SK-N-SH (cell line): Measurements from ENCODE around the gene CSPG5. TPM values are rescaled to one million over a fixed set of nuclear protein-coding genes. Genes with fewer than 3 reads are reported as not detected.

Experiments
- CTCF ChIA-PET: fragments of 300-600, 350-600 bp; formaldehyde crosslinking; extraction: SDS; loops from one replicate; lab custom pipeline; 2021; lab: Yijun Ruan, JAX
- POLR2A ChIA-PET: fragments of 350-600 bp; sonication (Branson Sonifier 250); formaldehyde crosslinking; extraction: SDS; loops from one replicate; lab custom pipeline; 2020; ENCODE audit warnings: antibody characterized with exemption, inconsistent platforms; lab: Yijun Ruan, JAX
- DNase-seq: peaks from one replicate; pipeline ENCODE4 v3.0.0; 2012
- H2AFZ ChIP-seq: fragments of 200-600 bp; sonication (generic); 2 replicates; pipeline ENCODE4 v1.8.1; 2016; ENCODE audit warnings: antibody characterized with exemption, mild to moderate bottlenecking, low read depth
- H3F3A ChIP-seq: fragments of 200-600 bp; sonication (generic); replicated peaks from 2 replicates; pipeline ENCODE3; 2016; ENCODE audit warnings: antibody characterized with exemption, mild to moderate bottlenecking; ENCODE audit not compliant: insufficient read depth
- H3K27ac ChIP-seq, 2 experiments: fragments of 200-500 bp in 1 of 2; fragments of 200-600 bp in 1 of 2; sonication (Bioruptor generic) in 1 of 2; sonication (generic), shearing (Covaris generic) in 1 of 2; 2 replicates each; pipeline versions ENCODE4 v1.5.1 to v1.6.1; 2014 to 2016; ENCODE audit warnings: low read depth in 2 of 2, inconsistent platforms in 1 of 2, low read length in 1 of 2, mild to moderate bottlenecking in 1 of 2, mixed read lengths in 1 of 2
- H3K27me3 ChIP-seq: fragments of 200-600 bp; sonication (generic), shearing (Covaris generic); 2 replicates; pipeline ENCODE4 v1.6.1; 2016; ENCODE audit warnings: mixed run types; ENCODE audit not compliant: insufficient read depth
- H3K36me3 ChIP-seq, 2 experiments: fragments of 200-500 bp in 1 of 2; fragments of 200-600 bp in 1 of 2; sonication (Bioruptor generic) in 1 of 2; sonication (generic) in 1 of 2; replicated peaks in 1 of 2; 2 replicates each; pipeline versions ENCODE3 to v1.5.1; 2014 to 2016; ENCODE audit warnings: low read length in 1 of 2, mild to moderate bottlenecking in 1 of 2; ENCODE audit not compliant: insufficient read depth in 2 of 2, control insufficient read depth in 1 of 2
- H3K4me1 ChIP-seq, 2 experiments: fragments of 200-500 bp in 1 of 2; fragments of 200-600 bp in 1 of 2; sonication (Bioruptor generic) in 1 of 2; sonication (generic), shearing (Covaris generic) in 1 of 2; 2 replicates each; pipeline versions ENCODE4 v1.5.1 to v1.6.1; 2014 to 2016; ENCODE audit warnings: low read depth in 1 of 2, low read length in 1 of 2, mixed run types in 1 of 2; ENCODE audit not compliant: insufficient read depth in 2 of 2, control insufficient read depth in 1 of 2
- H3K4me2 ChIP-seq: fragments of 200-600 bp; sonication (generic), shearing (Covaris generic); 2 replicates; pipeline ENCODE4 v1.6.1; 2017; ENCODE audit warnings: mixed run types
- H3K4me3 ChIP-seq, 2 experiments: fragments of 200-500 bp in 1 of 2; fragments of 200-600 bp in 1 of 2; sonication (Bioruptor generic) in 1 of 2; sonication (generic), shearing (Covaris generic) in 1 of 2; 2 replicates each; pipeline versions ENCODE4 v1.5.1 to v1.8.1; 2014 to 2016; ENCODE audit warnings: low read depth in 2 of 2, inconsistent platforms in 1 of 2, low read length in 1 of 2, mild to moderate bottlenecking in 1 of 2, mixed read lengths in 1 of 2, moderate library complexity in 1 of 2
- H3K79me2 ChIP-seq: fragments of 200-600 bp; sonication (generic); 2 replicates; pipeline ENCODE4 v1.8.1; 2017; ENCODE audit warnings: mild to moderate bottlenecking; ENCODE audit not compliant: insufficient read depth
- H3K9ac ChIP-seq: fragments of 200-600 bp; sonication (generic); 2 replicates; pipeline ENCODE4 v1.6.1; 2017; ENCODE audit warnings: mixed run types
- H3K9me2 ChIP-seq: fragments of 200-600 bp; sonication (generic); 2 replicates; pipeline ENCODE4 v1.6.1; 2017; ENCODE audit warnings: mixed run types
- H3K9me3 ChIP-seq: fragments of 200-600 bp; sonication (generic); 2 replicates; pipeline ENCODE4 v1.6.1; 2017; ENCODE audit warnings: mixed run types, mild to moderate bottlenecking, moderate library complexity
- H4K20me1 ChIP-seq: fragments of 200-600 bp; sonication (generic); 2 replicates; pipeline ENCODE4 v1.6.1; 2017; ENCODE audit warnings: mild to moderate bottlenecking, mixed run types; ENCODE audit not compliant: insufficient read depth
- ELF1 ChIP-seq: IDR thresholded peaks from 2 replicates; pipeline ENCODE4 v1.4.0; 2012
- FOXM1 ChIP-seq: IDR thresholded peaks from 2 replicates; pipeline ENCODE4 v1.4.0; 2012; ENCODE audit warnings: low read depth, mild to moderate bottlenecking
- JUND ChIP-seq: IDR thresholded peaks from 2 replicates; pipeline ENCODE4 v1.4.0; 2012
- MEF2A ChIP-seq: IDR thresholded peaks from 2 replicates; pipeline ENCODE4 v1.4.0; 2012; ENCODE audit warnings: low read depth, borderline replicate concordance
- NFIC ChIP-seq: IDR thresholded peaks from 2 replicates; pipeline ENCODE4 v1.4.0; 2012; ENCODE audit warnings: borderline replicate concordance
- NRF1 ChIP-seq: IDR thresholded peaks from 2 replicates; pipeline ENCODE4 v1.6.1; 2012; ENCODE audit warnings: low read depth, mild to moderate bottlenecking, low read length
- RXRA ChIP-seq: IDR thresholded peaks from 2 replicates; pipeline ENCODE4 v1.4.0; 2012; ENCODE audit warnings: low read depth, mild to moderate bottlenecking, borderline replicate concordance
- SMC3 ChIP-seq: IDR thresholded peaks from 2 replicates; pipeline ENCODE4 v1.6.1; 2012; ENCODE audit warnings: low read depth, low read length, improper control_type of control experiment
- TAF1 ChIP-seq: IDR thresholded peaks from 2 replicates; pipeline ENCODE4 v1.6.1; 2012; ENCODE audit warnings: low read depth, mild to moderate bottlenecking, low read length, moderate library complexity, borderline replicate concordance
- TCF12 ChIP-seq: IDR thresholded peaks from 2 replicates; pipeline ENCODE4 v1.4.0; 2012
- WGBS: methylation state at CpG from one replicate; pipeline ENCODE4 v1.1.6; 2017; ENCODE audit warnings: low lambda C conversion rate; 5-methylcytosine and 5-hydroxymethylcytosine counted together
- polyA plus RNA-seq, 3 experiments: library from polyadenylated mRNA; depleted of rRNA; stranded (reverse); fragments of >200 nt; gene quantifications; 2 replicates each; pipeline ENCODE4 v1.2.3, GENCODE V29; 2012
- TF ChIP-seq, protein P1 (sequence below): IDR thresholded peaks from 2 replicates; pipeline ENCODE4; 2012
- TF ChIP-seq, protein P2 (sequence below): IDR thresholded peaks from 2 replicates; pipeline ENCODE4 v1.4.0; 2012; ENCODE audit warnings: low read depth, borderline replicate concordance

The CSPG5 gene
- polyA plus RNA-seq, 1 of the 3 experiments (the other 2 are of a cell fraction), result 0.58 TPM

DNA sequence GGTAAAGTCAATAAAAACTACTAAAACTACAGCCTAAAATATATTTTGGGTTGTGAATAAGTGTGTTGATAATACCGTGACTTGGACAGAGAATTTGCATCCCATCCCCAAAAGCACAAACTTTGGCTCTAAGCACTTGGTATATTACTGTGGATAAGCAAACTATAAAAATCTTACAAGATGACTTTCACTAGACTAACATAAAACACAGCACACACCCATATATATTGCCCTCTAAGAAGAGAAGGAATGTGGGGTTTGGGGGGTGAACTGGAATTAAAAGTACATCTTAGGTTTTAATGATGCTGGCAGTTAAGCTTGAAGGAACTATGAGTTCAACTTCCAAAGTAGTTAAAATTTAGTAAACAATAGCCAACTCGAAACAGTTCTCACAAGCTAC is 28.7 kb upstream of the CSPG5 start:
- 96% methylated on average over 2 of the region's 2 CpGs for WGBS
- Histone ChIP-seq H3K9ac (no peak overlapping the region), H3K9me2 (no peaks in the 10 kb centered on the region), H3K9me3 (no peaks in the 10 kb centered on the region), H3K79me2 (no peaks in the 10 kb centered on the region; the same call in 1 of the 2 replicates), H3K27ac (no peak overlapping the region), H3K4me2 (no peak overlapping the region), H2AFZ (no peak overlapping the region), H3K4me3 (no peak overlapping the region), H3F3A (peaks cover 15% of the 10 kb centered on the region), H4K20me1 (peaks cover 47% of the 10 kb centered on the region), H3K27me3 (no peaks in the 10 kb centered on the region), H3K36me3 (peaks cover 61 to 68% of the 10 kb centered on the region in 2 experiments), H3K4me1 (peaks cover under 1 to 3% of the 10 kb centered on the region in 2 experiments; a peak in 2 of 4 replicates)
- no peak for TF ChIP-seq NFIC
- TF ChIP-seq, protein P1, sequence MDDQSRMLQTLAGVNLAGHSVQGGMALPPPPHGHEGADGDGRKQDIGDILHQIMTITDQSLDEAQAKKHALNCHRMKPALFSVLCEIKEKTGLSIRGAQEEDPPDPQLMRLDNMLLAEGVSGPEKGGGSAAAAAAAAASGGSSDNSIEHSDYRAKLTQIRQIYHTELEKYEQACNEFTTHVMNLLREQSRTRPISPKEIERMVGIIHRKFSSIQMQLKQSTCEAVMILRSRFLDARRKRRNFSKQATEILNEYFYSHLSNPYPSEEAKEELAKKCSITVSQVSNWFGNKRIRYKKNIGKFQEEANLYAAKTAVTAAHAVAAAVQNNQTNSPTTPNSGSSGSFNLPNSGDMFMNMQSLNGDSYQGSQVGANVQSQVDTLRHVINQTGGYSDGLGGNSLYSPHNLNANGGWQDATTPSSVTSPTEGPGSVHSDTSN, result no peak
- TF ChIP-seq, protein P2, sequence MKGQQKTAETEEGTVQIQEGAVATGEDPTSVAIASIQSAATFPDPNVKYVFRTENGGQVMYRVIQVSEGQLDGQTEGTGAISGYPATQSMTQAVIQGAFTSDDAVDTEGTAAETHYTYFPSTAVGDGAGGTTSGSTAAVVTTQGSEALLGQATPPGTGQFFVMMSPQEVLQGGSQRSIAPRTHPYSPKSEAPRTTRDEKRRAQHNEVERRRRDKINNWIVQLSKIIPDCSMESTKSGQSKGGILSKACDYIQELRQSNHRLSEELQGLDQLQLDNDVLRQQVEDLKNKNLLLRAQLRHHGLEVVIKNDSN, result no peak
- TF ChIP-seq RXRA, result no peak
- TF ChIP-seq TAF1, result no peak
- no peak for TF ChIP-seq SMC3
- no peak for TF ChIP-seq NRF1
- POLR2A ChIA-PET, result no interaction called here
- CTCF ChIA-PET, result interaction anchor here (2.0 kb wide), 1 partner anchor 85 kb away, joined by 5 read pairs; no protein-coding TSS in a partner anchor
- no peak for DNase-seq

DNA sequence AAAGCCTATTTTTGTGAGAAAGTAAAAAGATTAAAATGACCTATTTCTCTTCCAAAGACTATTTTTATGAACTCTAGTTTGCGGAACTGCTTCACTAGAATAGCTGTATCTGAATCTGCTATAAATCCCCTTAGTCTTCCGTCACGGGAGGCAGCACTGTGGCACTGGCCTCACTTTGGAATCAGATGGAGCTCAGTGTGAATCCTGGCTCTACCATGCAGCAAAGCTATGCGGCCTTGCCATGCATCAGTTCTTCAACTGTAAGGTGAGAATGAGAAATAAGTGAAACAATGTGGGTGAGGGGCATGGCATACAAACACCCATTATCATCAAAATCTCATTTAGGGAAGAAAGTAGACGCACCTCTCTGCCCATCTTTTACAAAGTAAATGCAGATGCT is 27.5 kb upstream of the CSPG5 start:
- Histone ChIP-seq H3K4me3 (no peak overlapping the region), H3K4me1 (peaks cover 0 to 3% of the 10 kb centered on the region in 2 experiments; a peak in 2 of 4 replicates), H3K4me2 (no peak overlapping the region), H3F3A (peaks cover 9% of the 10 kb centered on the region), H3K79me2 (no peaks in the 10 kb centered on the region; the same call in none of the 2 replicates), H3K36me3 (peaks cover 56 to 60% of the 10 kb centered on the region in 2 experiments), H3K27me3 (no peaks in the 10 kb centered on the region), H3K9ac (no peak overlapping the region), H3K9me2 (no peaks in the 10 kb centered on the region), H3K27ac (no peak overlapping the region), H3K9me3 (no peaks in the 10 kb centered on the region), H4K20me1 (peaks cover 37% of the 10 kb centered on the region), H2AFZ (no peak overlapping the region)
- WGBS, result 96% methylated on average over 5 of the region's 5 CpGs
- POLR2A ChIA-PET, result no interaction called here
- CTCF ChIA-PET, result interaction anchor here (0.6 to 2.0 kb wide), 3 partner anchors 10 to 84 kb away, joined by 3 to 5 read pairs (median 4); no protein-coding TSS in a partner anchor
- no peak for DNase-seq
- no peak for TF ChIP-seq NRF1
- no peak for TF ChIP-seq FOXM1
- no peak for TF ChIP-seq NFIC
- no peak for TF ChIP-seq TCF12
- no peak for TF ChIP-seq ELF1
- no peak for TF ChIP-seq JUND
- no peak for TF ChIP-seq MEF2A
